Renal cortical epithelial cell (primary cell): ENCODE results near the gene PKP3. TPM values are rescaled to one million over a fixed set of nuclear protein-coding genes. Genes with fewer than 3 reads are reported as not detected.
"Not testable (repeated sequence)": the region's sequence is repeated elsewhere in the genome, so short reads cannot be mapped to it uniquely, and the experiment has no call there.

Source experiments
- DNase-seq: peaks from one replicate; pipeline ENCODE4 v3.0.0-alpha.2; 2011; ENCODE audit warnings: low read depth
- total RNA-seq: library from RNA; depleted of rRNA; stranded (reverse); fragments of >200 nt; gene quantifications from 2 replicates; pipeline ENCODE4 v1.2.3, GENCODE V29; 2014

Gene PKP3
- total RNA-seq, 1 donor from 2014 or later, result 1.7 TPM

- no peak for DNase-seq
Observed at GRCh38 chr11:425301-425700, 31.3 kb downstream of the PKP3 start.

GRCh38 chr11:426851-427250, 32.8 kb downstream of the PKP3 start:
- DNase-seq, result no peak

- DNase-seq, result no peak
Observed at GRCh38 chr11:428295-428694, 34.3 kb downstream of the PKP3 start.

- DNase-seq, result no peak
Observed at GRCh38 chr11:429391-429790, 35.4 kb downstream of the PKP3 start.

- DNase-seq, result no peak
Observed at GRCh38 chr11:429931-430456, 36.0 kb downstream of the PKP3 start.

- no peak for DNase-seq
Observed at GRCh38 chr11:431921-432320, 37.9 kb downstream of the PKP3 start.

GRCh38 chr11:432501-433100, 38.6 kb downstream of the PKP3 start:
- no peak for DNase-seq

GRCh38 chr11:433111-433510, 39.1 kb downstream of the PKP3 start:
- no peak for DNase-seq

- no peak for DNase-seq
Observed at GRCh38 chr11:433641-434040, 39.6 kb downstream of the PKP3 start.

- no peak for DNase-seq
Observed at GRCh38 chr11:434496-434895, 40.5 kb downstream of the PKP3 start.

GRCh38 chr11:434999-435740, 41.2 kb downstream of the PKP3 start:
- not testable (repeated sequence) for DNase-seq

GRCh38 chr11:437228-437870, 43.3 kb downstream of the PKP3 start:
- DNase-seq, result no peak

GRCh38 chr11:438101-438844, 44.3 kb downstream of the PKP3 start:
- no peak for DNase-seq

- no peak for DNase-seq
Observed at GRCh38 chr11:439315-440064, 45.5 kb downstream of the PKP3 start.

GRCh38 chr11:440065-441042, 46.3 kb downstream of the PKP3 start:
- DNase-seq, result no peak

- DNase-seq, result no peak
Observed at GRCh38 chr11:441043-441417, 47.0 kb downstream of the PKP3 start.

GRCh38 chr11:441418-442274, 47.6 kb downstream of the PKP3 start, which contains the start of gene ANO9:
Gene ANO9 (minus strand): TSS chr11:442011. CDS start chr11:441926, 85 bp downstream.
- peak; percentile 9 for DNase-seq

- DNase-seq, result no peak
Observed at GRCh38 chr11:442611-443081, 48.6 kb downstream of the PKP3 start.
